ENCODE results near the gene ZNF678. TPM values are rescaled to one million over a fixed set of nuclear protein-coding genes. Genes with fewer than 3 reads are reported as not detected.
A peak's percentile ranks its signal among the peaks of the same experiment; 100 is the strongest.

Gene ZNF678
- total RNA-seq, 2 donors from 2014 or later: 11.2 to 22.4 TPM

DNA sequence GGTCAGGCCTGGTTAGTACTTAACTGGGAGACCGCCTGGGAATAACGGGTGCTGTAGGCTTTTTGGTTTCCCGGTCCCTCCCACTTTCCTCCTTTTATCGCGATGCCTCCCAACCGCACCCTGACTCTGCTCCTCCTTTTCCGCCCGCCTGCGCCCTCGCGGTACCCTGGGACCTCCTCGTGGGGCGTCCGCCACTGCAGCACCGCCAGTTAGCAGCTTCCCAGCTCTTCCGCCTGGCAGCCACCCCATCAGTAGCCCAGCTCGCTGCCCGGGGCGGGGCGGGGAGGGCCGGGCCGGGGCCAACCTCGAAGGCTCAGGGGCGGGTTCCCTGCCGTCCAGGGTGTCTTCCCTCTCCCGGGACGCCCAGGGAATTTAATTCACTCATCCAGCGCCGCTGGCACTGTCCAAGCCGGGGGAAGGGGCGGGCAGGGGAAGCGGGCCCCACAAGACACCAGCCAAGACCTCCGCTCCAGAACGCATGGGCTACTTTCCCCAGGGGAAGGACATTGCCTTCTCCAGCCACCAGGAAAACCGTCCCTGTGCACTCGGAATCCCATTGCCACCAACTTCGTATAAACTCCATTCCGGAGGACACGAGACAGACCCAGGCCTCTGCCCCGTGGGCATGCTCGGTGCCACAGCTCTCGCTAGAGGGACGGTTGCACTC, 2.0 kb upstream of the ZNF678 start:
- intact Hi-C loops (cut with DNase I): no loop called here
- Histone ChIP-seq H3K4me1 (peaks cover 17% of the 10 kb centered on the region), H3K36me3 (replicated peaks in 1 of 2; ENCODE audit: insufficient read depth in 1 of 2, low read depth in 2 of 2) (no peaks in the 10 kb centered on the region), H3K9me3 (no peaks in the 10 kb centered on the region), H3K27ac (no peak overlapping the region), H3K27me3 (peaks cover 0 to 17% of the 10 kb centered on the region in 2 donors), H3K4me3 (no peak overlapping the region)
- no peak for ATAC-seq
- TF ChIP-seq CTCF (IDR thresholded peaks at IDR 0.05) (no peak), POLR2A (IDR thresholded peaks at IDR 0.05) (no peak)
- peak in 1 of 4 donors; percentile 10 for DNase-seq
- 50 to 69% methylated on average over 29 to 43 of the region's 43 CpGs for WGBS, 2 donors

- intact Hi-C loops (cut with DNase I): no loop called here
- Histone ChIP-seq H3K9me3 (no peaks in the 10 kb centered on the region), H3K4me1 (peaks cover 15% of the 10 kb centered on the region), H3K4me3 (no peak overlapping the region), H3K36me3 (replicated peaks in 1 of 2; ENCODE audit: insufficient read depth in 1 of 2, low read depth in 2 of 2) (no peaks in the 10 kb centered on the region), H3K27ac (no peak overlapping the region), H3K27me3 (peaks cover 0 to 17% of the 10 kb centered on the region in 2 donors)
- TF ChIP-seq POLR2A (IDR thresholded peaks at IDR 0.05) (no peak), CTCF (IDR thresholded peaks at IDR 0.05) (no peak)
- no peak for DNase-seq
- ATAC-seq: no peak
- 92% methylated on average over 6 of the region's 6 CpGs for WGBS, 2 donors
Observed at GRCh38 chr1:227562037-227562436, 1.3 kb upstream of the ZNF678 start.

GRCh38 chr1:227562933-227563323, 428 bp upstream of the ZNF678 start:
- Histone ChIP-seq H3K9me3 (no peaks in the 10 kb centered on the region), H3K27me3 (peaks cover 0 to 17% of the 10 kb centered on the region in 2 donors), H3K27ac (peak overlapping the region; percentile 94 to 97 (median 96)), H3K4me3 (no peak overlapping the region), H3K36me3 (replicated peaks in 1 of 2; ENCODE audit: insufficient read depth in 1 of 2, low read depth in 2 of 2) (no peaks in the 10 kb centered on the region), H3K4me1 (peaks cover 15% of the 10 kb centered on the region)
- 93 to 95% methylated on average over 10 of the region's 10 CpGs for WGBS, 2 donors
- intact Hi-C loops (cut with DNase I): no loop called here
- ATAC-seq (no peak), DNase-seq (no peak)
- no peak for TF ChIP-seq CTCF (IDR thresholded peaks at IDR 0.05)
- no peak for TF ChIP-seq POLR2A (IDR thresholded peaks at IDR 0.05)

- WGBS, 2 donors: 83 to 93% methylated on average over 4 of the region's 4 CpGs
- no peak for ATAC-seq
- H3K4me3 ChIP-seq: no peak overlapping the region
- no peaks in the 10 kb centered on the region for H3K9me3 ChIP-seq
- H3K27me3 ChIP-seq: no peaks in the 10 kb centered on the region
- TF ChIP-seq POLR2A (IDR thresholded peaks at IDR 0.05): no peak
- TF ChIP-seq CTCF (IDR thresholded peaks at IDR 0.05): no peak
- H3K27ac ChIP-seq: no peak overlapping the region
- intact Hi-C loops (cut with DNase I): no loop called here
- no peaks in the 10 kb centered on the region for H3K36me3 ChIP-seq (replicated peaks in 1 of 2; ENCODE audit: insufficient read depth in 1 of 2, low read depth in 2 of 2)
- peaks cover 15% of the 10 kb centered on the region for H3K4me1 ChIP-seq
- DNase-seq: no peak
Observed at GRCh38 chr1:227567256-227567655, 3.9 kb downstream of the ZNF678 start.

DNA sequence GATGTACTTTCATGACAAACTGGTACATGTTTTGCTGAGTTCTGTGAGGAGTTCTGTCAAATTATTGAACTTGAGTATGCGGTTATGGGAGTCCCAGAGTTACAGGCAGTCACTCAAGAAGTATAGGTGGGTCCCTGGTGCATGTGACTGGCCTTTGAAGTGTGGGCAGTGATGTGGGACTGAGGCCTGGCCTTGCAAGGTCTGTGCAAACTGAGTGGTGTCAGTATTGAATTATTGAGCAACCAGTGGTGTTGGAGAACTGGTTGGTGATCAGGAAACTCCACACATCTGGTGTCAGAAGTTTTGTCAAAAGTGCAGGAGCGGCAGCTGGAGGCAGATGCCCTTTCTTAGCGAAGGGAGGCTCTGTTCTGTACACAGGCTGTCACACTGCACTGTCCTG, 5.2 kb downstream of the ZNF678 start:
- peaks cover 17% of the 10 kb centered on the region for H3K4me1 ChIP-seq
- no peaks in the 10 kb centered on the region for H3K36me3 ChIP-seq (replicated peaks in 1 of 2; ENCODE audit: insufficient read depth in 1 of 2, low read depth in 2 of 2)
- no peak overlapping the region for H3K4me3 ChIP-seq
- intact Hi-C loops (cut with DNase I): no loop called here
- WGBS, 2 donors: 90 to 95% methylated on average over 3 of the region's 3 CpGs
- H3K27me3 ChIP-seq: no peaks in the 10 kb centered on the region
- no peak overlapping the region for H3K27ac ChIP-seq
- DNase-seq: no peak
- H3K9me3 ChIP-seq: no peaks in the 10 kb centered on the region
- TF ChIP-seq CTCF (IDR thresholded peaks at IDR 0.05) (no peak), POLR2A (IDR thresholded peaks at IDR 0.05) (no peak)
- no peak for ATAC-seq

Data from body of pancreas (tissue), 4 donors.